Fibroblast of villous mesenchyme (primary cell): ENCODE data around the gene ZP1. TPM values are rescaled to one million over a fixed set of nuclear protein-coding genes. Genes with fewer than 3 reads are reported as not detected.

ENCODE experiments used
- DNase-seq: peaks from one replicate; pipeline ENCODE4 v3.0.0-alpha.2; 2010; ENCODE audit warnings: low read depth
- H3K4me3 ChIP-seq: 2 replicates; pipeline ENCODE4 v1.5.1; 2011; ENCODE audit warnings: low read depth, mild to moderate bottlenecking, low read length
- CTCF ChIP-seq: IDR thresholded peaks from 2 replicates; pipeline ENCODE4 v1.5.1; 2012; ENCODE audit warnings: low read depth, mild to moderate bottlenecking, low read length; ENCODE audit not compliant: insufficient read depth
- total RNA-seq: library from RNA; depleted of rRNA; stranded (reverse); fragments of >200 nt; gene quantifications from 2 replicates; pipeline ENCODE4 v1.2.3, GENCODE V29; 2012

Gene ZP1
- total RNA-seq, 1 donor: not detected

GRCh38 chr11:60862171-60862570, 5.2 kb upstream of the ZP1 start:
- TF ChIP-seq CTCF: no peak
- DNase-seq: no peak
- no peak overlapping the region for H3K4me3 ChIP-seq

- no peak overlapping the region for H3K4me3 ChIP-seq
- no peak for DNase-seq
- TF ChIP-seq CTCF: no peak
Measured at GRCh38 chr11:60863550-60864521, 3.5 kb upstream of the ZP1 start.

GRCh38 chr11:60864856-60865513, 2.4 kb upstream of the ZP1 start:
- TF ChIP-seq CTCF: no peak
- DNase-seq: no peak
- no peak overlapping the region for H3K4me3 ChIP-seq

- DNase-seq: no peak
- no peak for TF ChIP-seq CTCF
- no peak overlapping the region for H3K4me3 ChIP-seq
Measured at GRCh38 chr11:60867871-60868681, 734 bp downstream of the ZP1 start.

GRCh38 chr11:60868682-60869450, 1.5 kb downstream of the ZP1 start:
- no peak for TF ChIP-seq CTCF
- no peak for DNase-seq
- H3K4me3 ChIP-seq: no peak overlapping the region

- TF ChIP-seq CTCF: no peak
- no peak overlapping the region for H3K4me3 ChIP-seq
- no peak for DNase-seq
Measured at GRCh38 chr11:60869451-60869825, 2.1 kb downstream of the ZP1 start.
